Measurements from ENCODE around the gene KLC1. TPM values are rescaled to one million over a fixed set of nuclear protein-coding genes. Genes with fewer than 3 reads are reported as not detected.

The KLC1 gene
- total and polyA plus RNA-seq, 7 donors: 86.4 to 256 (median 150) TPM

DNA sequence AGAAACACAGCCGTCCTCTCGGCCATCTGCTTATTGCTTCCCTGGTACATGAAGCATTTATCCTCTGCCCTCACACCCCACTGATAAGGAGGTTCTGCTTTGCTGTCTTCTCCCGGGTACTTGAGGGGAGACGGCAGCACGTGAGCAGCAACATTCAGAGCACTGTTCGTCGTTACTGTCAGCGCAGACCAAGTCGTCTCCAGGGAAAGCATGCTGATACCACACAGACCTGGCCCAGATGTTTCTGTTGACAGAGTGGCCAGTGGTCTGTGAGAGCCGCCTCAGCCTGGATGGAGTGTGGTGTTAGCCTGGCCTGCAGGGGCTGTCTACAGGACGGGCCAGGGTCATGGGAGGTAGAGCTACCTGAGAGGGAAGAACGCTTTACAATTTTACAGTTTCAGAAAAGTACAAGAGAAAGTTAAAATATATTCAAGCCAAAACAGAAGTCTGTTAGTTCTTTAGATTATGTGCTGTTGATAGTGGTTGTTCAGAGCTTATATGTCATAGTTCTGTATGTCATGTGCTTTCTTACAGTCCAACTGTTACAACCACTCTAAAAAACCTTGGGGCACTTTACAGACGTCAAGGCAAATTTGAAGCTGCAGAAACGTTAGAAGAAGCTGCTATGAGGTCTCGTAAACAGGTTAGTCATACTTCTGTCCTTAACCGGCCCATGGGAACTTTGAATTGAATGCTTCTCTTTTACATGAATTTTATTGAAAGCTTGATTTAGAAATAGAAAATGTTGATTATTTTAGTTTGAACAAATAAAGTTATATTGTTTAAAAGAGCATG lies 48.1 kb downstream of the KLC1 start:
- no peak overlapping the region for H3K4me3 ChIP-seq
- TF ChIP-seq CTCF (IDR thresholded peaks at IDR 0.05): no peak
- H3K27me3 ChIP-seq (ENCODE audit: insufficient read depth in 3 of 3, low read length in 2 of 3): no peaks in the 10 kb centered on the region
- no peaks in the 10 kb centered on the region for H3K4me1 ChIP-seq
- intact Hi-C loops (cut with DNase I): no loop called here
- H3K36me3 ChIP-seq (ENCODE audit: insufficient read depth in 1 of 2, low read depth in 1 of 2): peaks cover 33 to 100% of the 10 kb centered on the region in 2 donors
- DNase-seq (no peak), ATAC-seq (no peak)
- no peak overlapping the region for H3K27ac ChIP-seq
- WGBS, 3 donors: 80 to 90% (median 85%) methylated on average over 16 of the region's 16 CpGs
- H3K9me3 ChIP-seq: no peaks in the 10 kb centered on the region

DNA sequence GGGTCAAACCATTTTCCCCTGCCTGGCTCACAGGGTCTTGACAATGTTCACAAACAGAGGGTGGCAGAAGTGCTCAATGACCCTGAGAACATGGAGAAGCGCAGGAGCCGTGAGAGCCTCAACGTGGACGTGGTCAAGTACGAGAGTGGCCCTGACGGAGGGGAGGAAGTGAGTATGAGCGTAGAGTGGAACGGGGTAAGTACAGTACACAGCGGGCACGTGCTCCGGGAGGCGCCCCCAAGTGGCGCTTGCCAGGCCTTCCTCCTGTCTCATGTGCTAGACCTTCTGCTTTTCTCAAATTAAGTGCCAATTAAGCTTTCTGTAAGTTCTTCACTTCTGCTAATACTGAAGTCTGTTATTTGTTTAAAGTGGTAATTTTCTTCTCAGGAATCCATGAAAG lies 50.3 kb downstream of the KLC1 start:
- no peaks in the 10 kb centered on the region for H3K27me3 ChIP-seq (ENCODE audit: insufficient read depth in 3 of 3, low read length in 2 of 3)
- intact Hi-C loops (cut with DNase I): no loop called here
- H3K27ac ChIP-seq: no peak overlapping the region
- DNase-seq (peak in 1 of 2 donors; percentile 67), ATAC-seq (peak in 3 of 4 donors; percentile 40 to 57 (median 57))
- peaks cover 32 to 100% of the 10 kb centered on the region in 2 donors for H3K36me3 ChIP-seq (ENCODE audit: insufficient read depth in 1 of 2, low read depth in 1 of 2)
- 62 to 65% (median 62%) methylated on average over 13 of the region's 13 CpGs for WGBS, 3 donors
- peak; percentile 25 for TF ChIP-seq CTCF (IDR thresholded peaks at IDR 0.05)
- peaks cover 8% of the 10 kb centered on the region for H3K4me1 ChIP-seq
- no peaks in the 10 kb centered on the region for H3K9me3 ChIP-seq
- H3K4me3 ChIP-seq: no peak overlapping the region

DNA sequence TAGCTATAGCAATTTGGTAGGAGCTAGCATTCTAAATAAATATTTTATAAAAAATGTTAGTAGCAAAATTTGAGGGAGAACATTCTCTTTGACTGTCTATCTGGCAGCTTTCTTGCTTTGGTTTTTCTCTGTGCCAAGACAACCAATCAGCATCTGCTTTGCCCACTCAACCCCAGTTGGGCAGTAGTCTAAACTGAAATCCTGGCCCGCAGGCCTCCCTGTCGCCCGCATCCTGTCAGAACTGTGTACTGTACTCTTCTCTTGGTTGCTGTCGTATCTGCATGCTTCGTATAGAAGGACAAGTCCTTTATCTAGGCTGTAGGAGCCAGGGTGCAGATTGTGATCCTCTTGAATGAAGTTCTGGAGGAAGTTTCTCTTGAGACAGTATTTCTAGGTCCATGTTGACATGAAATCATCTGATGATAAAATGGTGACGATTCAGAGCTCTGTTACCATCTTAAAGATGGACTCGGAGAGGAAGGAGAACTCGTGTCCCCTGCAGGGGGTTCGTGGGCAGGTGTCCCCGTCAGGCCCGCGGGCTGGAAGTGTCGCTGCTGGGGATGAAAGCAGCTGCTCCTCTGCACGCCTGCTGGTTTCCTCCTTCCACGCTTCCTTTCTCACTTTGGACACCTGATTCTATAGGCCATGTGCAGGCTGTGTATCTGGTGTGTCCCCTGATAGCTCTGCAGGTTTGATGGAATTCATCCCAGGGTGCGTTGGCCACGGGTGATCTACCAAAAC lies 51.6 kb downstream of the KLC1 start:
- DNase-seq (no peak), ATAC-seq (no peak)
- H3K4me1 ChIP-seq: peaks cover 21% of the 10 kb centered on the region
- H3K36me3 ChIP-seq (ENCODE audit: insufficient read depth in 1 of 2, low read depth in 1 of 2): peaks cover 26 to 100% of the 10 kb centered on the region in 2 donors
- intact Hi-C loops (cut with DNase I): no loop called here
- no peaks in the 10 kb centered on the region for H3K27me3 ChIP-seq (ENCODE audit: insufficient read depth in 3 of 3, low read length in 2 of 3)
- H3K27ac ChIP-seq: no peak overlapping the region
- 76 to 90% (median 81%) methylated on average over 17 of the region's 17 CpGs for WGBS, 3 donors
- H3K4me3 ChIP-seq: no peak overlapping the region
- TF ChIP-seq CTCF (IDR thresholded peaks at IDR 0.05): no peak
- no peaks in the 10 kb centered on the region for H3K9me3 ChIP-seq

DNA sequence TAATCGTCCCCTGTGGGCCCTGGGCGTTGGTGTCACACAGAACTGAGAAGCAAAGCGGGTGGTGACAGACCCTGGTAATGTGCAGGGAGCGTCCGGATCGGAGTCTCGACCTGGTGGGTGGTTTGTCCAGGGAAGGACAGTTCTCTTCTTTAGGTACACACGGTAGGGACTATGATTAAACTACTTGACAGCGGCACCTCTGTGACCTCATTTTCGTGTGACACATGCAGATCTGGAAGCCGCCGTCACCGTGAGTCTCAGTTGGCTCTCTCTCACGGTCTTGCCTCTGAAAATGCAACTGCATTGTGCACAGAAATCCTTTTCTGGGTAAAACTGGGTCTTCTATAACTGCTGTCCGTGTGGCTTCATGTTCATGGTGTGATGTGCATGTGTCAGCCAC lies 54.1 kb downstream of the KLC1 start:
- ATAC-seq: no peak
- intact Hi-C loops (cut with DNase I): no loop called here
- WGBS, 3 donors: 76 to 80% (median 78%) methylated on average over 15 of the region's 15 CpGs
- no peak for TF ChIP-seq CTCF (IDR thresholded peaks at IDR 0.05)
- Histone ChIP-seq H3K4me3 (no peak overlapping the region), H3K27me3 (ENCODE audit: insufficient read depth in 3 of 3, low read length in 2 of 3) (no peaks in the 10 kb centered on the region), H3K9me3 (no peaks in the 10 kb centered on the region), H3K4me1 (peaks cover 23% of the 10 kb centered on the region), H3K36me3 (ENCODE audit: insufficient read depth in 1 of 2, low read depth in 1 of 2) (peaks cover 27 to 100% of the 10 kb centered on the region in 2 donors), H3K27ac (no peak overlapping the region)
- no peak for DNase-seq
